Measurements from ENCODE around the gene FAM24A. TPM values are rescaled to one million over a fixed set of nuclear protein-coding genes. Genes with fewer than 3 reads are reported as not detected.
"Not testable (repeated sequence)": the region's sequence is repeated elsewhere in the genome, so short reads cannot be mapped to it uniquely, and the experiment has no call there.

FAM24A gene
- total and polyA plus RNA-seq, 3 experiments from 2014 or later = not detected

DNA sequence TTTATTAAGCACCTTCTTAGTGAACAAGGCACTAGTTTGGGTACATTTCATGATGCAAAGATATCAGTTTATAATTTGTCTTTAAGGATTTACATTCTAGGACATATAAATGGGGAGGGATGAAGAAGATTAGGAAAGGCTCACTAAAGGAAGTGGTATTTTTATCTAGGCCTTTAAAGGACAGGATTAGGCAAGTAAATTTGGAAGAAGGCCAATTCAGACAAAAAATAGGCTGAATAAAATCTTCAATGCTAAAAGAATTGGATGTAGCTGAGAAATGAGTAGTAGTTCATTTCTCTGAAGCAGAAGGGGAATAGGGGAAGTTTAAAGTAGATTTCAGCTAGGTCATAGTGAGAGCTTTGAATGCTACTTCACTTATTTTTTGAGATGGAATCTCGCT, 26.2 kb upstream of the FAM24A start:
- Histone ChIP-seq H3K9me3 (ENCODE audit: low read length) (no peaks in the 10 kb centered on the region), H3K4me1 (ENCODE audit: insufficient read depth, low read length) (peaks cover 12% of the 10 kb centered on the region), H3K27ac (ENCODE audit: low read depth, low read length) (no peak overlapping the region), H3K27me3 (ENCODE audit: insufficient read depth, low read length, poor library complexity, severe bottlenecking) (no peaks in the 10 kb centered on the region), H3K36me3 (ENCODE audit: insufficient read depth, low read length) (no peaks in the 10 kb centered on the region), H3K4me3 (ENCODE audit: low read length) (no peak overlapping the region)
- no peaks in the 10 kb centered on the region for H3K9me3 Mint-ChIP-seq
- ChIA-PET POLR2A (no interaction called here), CTCF (no interaction called here)
- no peaks in the 10 kb centered on the region for H3K27me3 Mint-ChIP-seq
- H3K27ac Mint-ChIP-seq = no peak overlapping the region
- no peak overlapping the region for H3K4me3 Mint-ChIP-seq
- H3K36me3 Mint-ChIP-seq = peaks cover 0 to 16% (median 2%) of the 10 kb centered on the region in 3 donors
- no peak for DNase-seq
- peaks cover 11 to 17% (median 16%) of the 10 kb centered on the region in 3 donors for H3K4me1 Mint-ChIP-seq

DNA sequence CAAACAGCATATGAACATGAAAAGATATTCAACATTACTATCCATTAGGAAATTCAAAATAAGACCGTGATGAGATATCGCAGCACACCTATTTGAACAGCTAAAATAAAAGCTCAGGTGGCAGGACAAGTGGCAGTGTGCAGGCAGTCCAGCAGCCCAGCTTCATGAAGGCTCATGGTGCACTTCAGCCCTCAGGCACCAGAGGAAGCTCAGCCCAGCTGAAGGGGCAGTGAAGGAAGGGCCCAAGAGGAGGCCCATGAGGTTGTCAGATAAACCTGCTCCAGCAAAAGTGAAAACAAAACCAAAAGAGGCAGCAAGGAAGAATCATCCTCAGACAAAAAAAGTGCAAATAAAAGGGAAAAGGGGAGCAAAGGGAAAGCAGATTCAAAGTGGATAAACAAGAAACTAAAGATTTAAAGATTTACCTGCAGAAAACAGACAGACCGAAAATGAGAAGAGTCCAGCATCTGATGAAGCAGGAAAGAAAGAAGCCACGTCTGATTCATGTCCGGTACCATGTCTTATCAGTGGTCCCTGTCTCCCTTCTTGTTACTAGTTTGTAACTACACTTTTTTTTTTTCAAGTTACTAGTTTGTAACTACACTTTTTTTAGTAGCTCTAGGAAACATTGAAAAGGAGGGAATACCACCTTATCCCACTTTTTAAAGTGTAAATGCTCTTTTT, 16.0 kb upstream of the FAM24A start:
- no peak overlapping the region for H3K27ac Mint-ChIP-seq
- no peak overlapping the region for H3K4me3 ChIP-seq (ENCODE audit: low read length)

DNA sequence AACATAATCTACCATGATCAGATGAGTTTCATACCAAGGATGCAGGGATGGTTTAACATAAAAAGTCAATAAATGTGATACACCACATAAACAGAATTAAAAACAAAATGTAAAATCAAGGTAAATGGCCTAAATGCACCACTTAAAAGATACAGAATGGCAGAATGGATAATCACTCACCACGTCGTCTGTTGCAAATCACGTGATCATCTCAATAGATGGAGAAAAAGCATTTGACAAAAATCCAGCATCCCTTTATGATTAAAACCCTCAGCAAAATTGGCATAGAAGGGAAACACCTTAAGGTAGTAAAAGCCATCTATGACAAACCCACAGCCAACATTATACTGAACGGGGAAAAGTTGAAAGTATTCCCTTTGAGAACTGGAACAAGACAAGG, 6.5 kb upstream of the FAM24A start:
- H3K4me3 ChIP-seq (ENCODE audit: low read length); DNase-seq; POLR2A ChIA-PET; H3K27me3 ChIP-seq (ENCODE audit: insufficient read depth, low read length, poor library complexity, severe bottlenecking); H3K4me3 Mint-ChIP-seq; H3K27ac ChIP-seq (ENCODE audit: low read depth, low read length); H3K9me3 ChIP-seq (ENCODE audit: low read length); H3K4me1 ChIP-seq (ENCODE audit: insufficient read depth, low read length); H3K27ac Mint-ChIP-seq; H3K4me1 Mint-ChIP-seq; CTCF ChIA-PET; H3K36me3 ChIP-seq (ENCODE audit: insufficient read depth, low read length): not testable (repeated sequence)
- Mint-ChIP-seq H3K36me3 (peaks cover 0 to 18% (median 7%) of the 10 kb centered on the region in 3 donors), H3K9me3 (peaks cover 6 to 20% (median 8%) of the 10 kb centered on the region in 5 donors), H3K27me3 (peaks cover 28 to 66% of the 10 kb centered on the region in 2 donors)

More for the DNA sequence above, 16.0 kb upstream of the FAM24A start:
- no peak overlapping the region for H3K27ac ChIP-seq (ENCODE audit: low read depth, low read length)
- no peaks in the 10 kb centered on the region for H3K27me3 ChIP-seq (ENCODE audit: insufficient read depth, low read length, poor library complexity, severe bottlenecking)
- Mint-ChIP-seq H3K27me3 (peaks cover 0 to 6% of the 10 kb centered on the region in 2 donors), H3K4me3 (no peak overlapping the region), H3K36me3 (peaks cover 2 to 7% (median 4%) of the 10 kb centered on the region in 3 donors), H3K9me3 (no peaks in the 10 kb centered on the region), H3K4me1 (peaks cover 0 to 2% (median 0%) of the 10 kb centered on the region in 3 donors)
- no peaks in the 10 kb centered on the region for H3K4me1 ChIP-seq (ENCODE audit: insufficient read depth, low read length)
- no peaks in the 10 kb centered on the region for H3K9me3 ChIP-seq (ENCODE audit: low read length)
- ChIA-PET POLR2A (no interaction called here), CTCF (no interaction called here)
- DNase-seq = no peak
- no peaks in the 10 kb centered on the region for H3K36me3 ChIP-seq (ENCODE audit: insufficient read depth, low read length)

DNA sequence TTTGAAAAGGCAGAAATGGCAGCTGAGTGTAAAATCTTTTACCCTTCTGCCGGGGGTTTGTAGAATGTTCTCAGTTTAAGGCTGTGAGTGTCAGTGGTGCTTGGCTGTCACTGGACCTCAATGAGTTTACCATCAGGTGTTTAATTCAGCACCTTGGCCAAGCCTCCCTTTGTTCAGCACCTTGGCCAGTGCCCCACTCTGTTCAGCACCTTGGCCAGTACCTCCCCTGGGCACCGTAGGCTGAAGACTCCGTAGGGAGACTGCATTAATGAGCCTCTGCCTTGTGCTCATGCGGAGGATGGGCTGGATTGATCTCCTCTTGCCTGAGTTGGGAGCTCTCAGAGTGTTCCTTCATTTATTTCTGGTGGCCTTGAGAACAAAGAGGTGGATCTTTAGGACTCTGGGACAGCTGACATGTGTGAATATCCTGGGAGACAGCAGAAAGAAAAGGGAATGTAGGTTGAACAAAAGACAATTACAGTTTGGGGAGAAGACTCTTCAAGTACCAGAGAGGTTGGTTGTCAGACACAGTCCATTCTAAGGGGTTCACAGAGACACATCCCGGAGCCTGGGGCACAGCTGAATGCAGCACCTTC, 1.6 kb downstream of the FAM24A start:
- Mint-ChIP-seq H3K27ac (peak overlapping the region in 1 of 8 donors; percentile 40), H3K4me3 (no peak overlapping the region), H3K9me3 (no peaks in the 10 kb centered on the region), H3K27me3 (peaks cover 7 to 25% of the 10 kb centered on the region in 2 donors), H3K36me3 (peaks cover 0 to 5% (median 0%) of the 10 kb centered on the region in 3 donors), H3K4me1 (no peaks in the 10 kb centered on the region)
- Histone ChIP-seq H3K27me3 (ENCODE audit: insufficient read depth, low read length, poor library complexity, severe bottlenecking) (no peaks in the 10 kb centered on the region), H3K36me3 (ENCODE audit: insufficient read depth, low read length) (no peaks in the 10 kb centered on the region), H3K27ac (ENCODE audit: low read depth, low read length) (no peak overlapping the region), H3K4me3 (ENCODE audit: low read length) (no peak overlapping the region), H3K9me3 (ENCODE audit: low read length) (no peaks in the 10 kb centered on the region), H3K4me1 (ENCODE audit: insufficient read depth, low read length) (no peaks in the 10 kb centered on the region)
- POLR2A ChIA-PET = no interaction called here
- DNase-seq = peak; percentile 7 to 56 (median 20)
- CTCF ChIA-PET = no interaction called here

DNA sequence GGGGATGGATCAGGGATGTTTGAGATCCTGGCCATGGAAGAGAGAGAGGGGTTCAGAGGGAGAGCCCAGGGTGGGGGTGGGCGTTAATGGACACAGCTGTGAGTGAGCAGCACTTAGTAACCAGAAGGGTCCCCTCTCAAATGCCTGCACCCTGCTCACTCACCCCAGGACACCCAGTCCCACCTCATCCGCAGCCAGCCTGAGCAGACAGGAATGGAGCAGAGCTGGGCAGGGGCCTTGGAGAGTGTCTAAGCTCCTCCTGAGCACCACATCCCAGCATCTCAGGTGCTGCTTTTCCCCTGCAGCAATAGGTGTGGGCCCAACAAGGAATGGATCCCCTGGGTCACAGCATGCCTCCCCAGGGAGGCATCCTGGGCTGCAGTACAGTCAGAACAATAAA, 5.3 kb downstream of the FAM24A start:
- Histone ChIP-seq H3K27me3 (ENCODE audit: insufficient read depth, low read length, poor library complexity, severe bottlenecking) (no peaks in the 10 kb centered on the region), H3K36me3 (ENCODE audit: insufficient read depth, low read length) (no peaks in the 10 kb centered on the region), H3K4me3 (ENCODE audit: low read length) (no peak overlapping the region), H3K27ac (ENCODE audit: low read depth, low read length) (no peak overlapping the region), H3K9me3 (ENCODE audit: low read length) (no peaks in the 10 kb centered on the region), H3K4me1 (ENCODE audit: insufficient read depth, low read length) (no peaks in the 10 kb centered on the region)
- H3K36me3 Mint-ChIP-seq = peaks cover 0 to 11% (median 0%) of the 10 kb centered on the region in 3 donors
- POLR2A ChIA-PET = no interaction called here
- H3K27ac Mint-ChIP-seq = no peak overlapping the region
- CTCF ChIA-PET = no interaction called here
- H3K27me3 Mint-ChIP-seq = peaks cover 10 to 15% of the 10 kb centered on the region in 2 donors
- peaks cover 0 to 5% (median 0%) of the 10 kb centered on the region in 5 donors for H3K9me3 Mint-ChIP-seq
- no peak overlapping the region for H3K4me3 Mint-ChIP-seq
- no peak for DNase-seq
- no peaks in the 10 kb centered on the region for H3K4me1 Mint-ChIP-seq

DNA sequence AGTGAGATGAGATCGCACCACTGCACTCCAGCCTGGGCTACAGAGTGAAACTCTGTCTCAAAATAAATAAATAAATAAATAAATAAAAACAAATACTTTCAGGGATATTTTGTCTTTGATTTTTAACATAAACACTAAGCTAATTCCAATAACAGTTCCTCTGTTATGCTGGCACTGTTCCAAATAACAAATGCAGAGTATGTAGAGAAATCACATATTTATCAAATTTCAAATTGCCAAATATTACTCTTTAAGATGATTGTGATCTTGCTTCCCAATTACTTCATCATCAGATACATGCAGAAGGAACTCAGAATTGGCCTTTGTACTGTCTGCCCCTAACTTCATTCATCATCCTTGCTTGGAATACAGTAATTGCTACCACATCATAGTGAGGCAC, 19.7 kb downstream of the FAM24A start:
- Mint-ChIP-seq H3K27me3 (no peaks in the 10 kb centered on the region), H3K4me1 (peaks cover 0 to 4% (median 0%) of the 10 kb centered on the region in 3 donors), H3K36me3 (peaks cover 3 to 13% (median 5%) of the 10 kb centered on the region in 3 donors), H3K27ac (no peak overlapping the region), H3K4me3 (no peak overlapping the region), H3K9me3 (no peaks in the 10 kb centered on the region)
- ChIA-PET POLR2A (no interaction called here), CTCF (no interaction called here)
- Histone ChIP-seq H3K27me3 (ENCODE audit: insufficient read depth, low read length, poor library complexity, severe bottlenecking) (no peaks in the 10 kb centered on the region), H3K36me3 (ENCODE audit: insufficient read depth, low read length) (no peaks in the 10 kb centered on the region), H3K4me1 (ENCODE audit: insufficient read depth, low read length) (no peaks in the 10 kb centered on the region), H3K4me3 (ENCODE audit: low read length) (no peak overlapping the region), H3K27ac (ENCODE audit: low read depth, low read length) (peak overlapping the region; percentile 57), H3K9me3 (ENCODE audit: low read length) (no peaks in the 10 kb centered on the region)
- no peak for DNase-seq

DNA sequence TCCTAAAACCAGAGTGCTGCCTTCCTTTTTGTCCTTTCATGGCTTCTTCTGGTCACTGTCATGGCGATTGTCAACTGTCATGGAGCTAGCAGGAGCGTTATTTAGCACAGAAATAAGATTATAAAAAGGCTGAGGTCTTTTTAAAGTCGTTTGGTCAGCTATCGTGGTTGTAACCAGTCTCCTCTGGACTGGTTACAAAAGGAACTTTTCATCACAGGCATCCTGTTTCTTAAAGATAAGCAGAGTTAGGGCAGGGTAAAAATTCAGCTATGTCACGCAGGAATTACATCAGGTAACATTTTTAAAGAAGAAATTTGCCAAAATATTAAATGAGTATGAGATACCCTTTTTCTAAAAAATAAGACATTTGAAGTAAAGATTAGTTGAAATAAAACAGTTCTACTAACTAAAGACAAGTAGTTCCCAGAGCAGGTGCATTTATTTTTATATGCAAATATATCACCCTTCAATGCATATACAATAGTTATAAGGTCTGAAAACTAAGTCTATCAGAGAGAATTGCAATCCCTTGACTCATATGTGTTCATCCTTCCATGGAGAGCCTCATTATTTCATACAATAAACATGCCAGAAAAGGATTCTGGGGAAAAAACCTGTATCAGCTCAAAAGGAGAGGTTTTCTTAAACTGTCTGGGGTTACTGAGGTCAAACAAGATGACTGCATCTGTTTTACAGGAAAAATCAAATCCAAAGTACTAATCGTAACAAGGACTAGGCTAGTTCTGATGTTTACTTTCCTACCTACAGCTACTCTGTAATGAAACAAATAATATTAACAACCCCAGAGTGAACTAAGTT, 20.9 kb downstream of the FAM24A start:
- no peaks in the 10 kb centered on the region for H3K27me3 ChIP-seq (ENCODE audit: insufficient read depth, low read length, poor library complexity, severe bottlenecking)
- H3K9me3 ChIP-seq (ENCODE audit: low read length) = no peaks in the 10 kb centered on the region
- no peaks in the 10 kb centered on the region for H3K4me1 ChIP-seq (ENCODE audit: insufficient read depth, low read length)
- no peaks in the 10 kb centered on the region for H3K9me3 Mint-ChIP-seq
- H3K4me3 ChIP-seq (ENCODE audit: low read length) = no peak overlapping the region
- peak overlapping the region in 2 of 8 donors; percentile 15 to 58 for H3K27ac Mint-ChIP-seq
- H3K27me3 Mint-ChIP-seq = no peaks in the 10 kb centered on the region
- DNase-seq = no peak
- POLR2A ChIA-PET = no interaction called here
- H3K36me3 Mint-ChIP-seq = peaks cover 8 to 19% (median 10%) of the 10 kb centered on the region in 3 donors
- peak overlapping the region; percentile 57 for H3K27ac ChIP-seq (ENCODE audit: low read depth, low read length)
- H3K4me3 Mint-ChIP-seq = no peak overlapping the region
- no peaks in the 10 kb centered on the region for H3K36me3 ChIP-seq (ENCODE audit: insufficient read depth, low read length)
- H3K4me1 Mint-ChIP-seq = peaks cover 0 to 4% (median 4%) of the 10 kb centered on the region in 3 donors
- CTCF ChIA-PET = no interaction called here

Measured in CD8-positive, alpha-beta memory T cell (primary cell).